ENCODE measurements around the gene STAG2. TPM values are rescaled to one million over a fixed set of nuclear protein-coding genes. Genes with fewer than 3 reads are reported as not detected.

Gene STAG2
- total RNA-seq, 2 donors from 2014 or later: 40.9 to 52.6 TPM

Other genes starting within 250 kb of the STAG2 start
- 100 to 1,000 TPM; 103 to 123 TPM for gene THOC2, start 228.7 kb upstream of the STAG2 start, total RNA-seq
- gene XIAP, start 101.7 kb upstream of the STAG2 start, total RNA-seq: 10 to 100 TPM; 18.3 to 78.5 TPM